GM18526 (cell line): ENCODE measurements around the gene STX11.

Experiments used
- POLR2A ChIP-seq: IDR thresholded peaks from 3 replicates; pipeline ENCODE4 v1.6.1; 2011; ENCODE audit not compliant: insufficient read length; ENCODE audit errors: extremely low read depth

The STX11 gene

GRCh38 chr6:144149894-144150709 lies at the start of gene STX11:
Gene STX11, plus strand, starts transcription at chr6:144150517. Its CDS starts 36,111 bp downstream, at chr6:144186628.
- TF ChIP-seq POLR2A = peak; percentile 81

- no peak for TF ChIP-seq POLR2A
Measured at GRCh38 chr6:144103026-144103563, 47.2 kb upstream of the STX11 start.

- no peak for TF ChIP-seq POLR2A
Measured at GRCh38 chr6:144104488-144104887, 45.8 kb upstream of the STX11 start.

GRCh38 chr6:144104898-144105487 lies 45.3 kb upstream of the STX11 start:
- no peak for TF ChIP-seq POLR2A

- TF ChIP-seq POLR2A = no peak
Measured at GRCh38 chr6:144106206-144106605, 44.1 kb upstream of the STX11 start.

- TF ChIP-seq POLR2A = no peak
Measured at GRCh38 chr6:144110210-144110609, 40.1 kb upstream of the STX11 start.

- TF ChIP-seq POLR2A = no peak
Measured at GRCh38 chr6:144113366-144113765, 37.0 kb upstream of the STX11 start.

GRCh38 chr6:144115219-144115618 lies 35.1 kb upstream of the STX11 start:
- TF ChIP-seq POLR2A = no peak

GRCh38 chr6:144119376-144119775 lies 30.9 kb upstream of the STX11 start:
- TF ChIP-seq POLR2A = no peak

- TF ChIP-seq POLR2A = no peak
Measured at GRCh38 chr6:144122861-144123260, 27.5 kb upstream of the STX11 start.

GRCh38 chr6:144123421-144123820 lies 26.9 kb upstream of the STX11 start:
- no peak for TF ChIP-seq POLR2A

GRCh38 chr6:144123836-144124235 lies 26.5 kb upstream of the STX11 start:
- no peak for TF ChIP-seq POLR2A

- no peak for TF ChIP-seq POLR2A
Measured at GRCh38 chr6:144127097-144127496, 23.2 kb upstream of the STX11 start.

- TF ChIP-seq POLR2A = no peak
Measured at GRCh38 chr6:144129469-144129868, 20.8 kb upstream of the STX11 start.

GRCh38 chr6:144131248-144131709 lies 19.0 kb upstream of the STX11 start:
- no peak for TF ChIP-seq POLR2A

GRCh38 chr6:144133225-144133821 lies 17.0 kb upstream of the STX11 start:
- no peak for TF ChIP-seq POLR2A
